ENCODE results near the gene LRRC4C.

DNA sequence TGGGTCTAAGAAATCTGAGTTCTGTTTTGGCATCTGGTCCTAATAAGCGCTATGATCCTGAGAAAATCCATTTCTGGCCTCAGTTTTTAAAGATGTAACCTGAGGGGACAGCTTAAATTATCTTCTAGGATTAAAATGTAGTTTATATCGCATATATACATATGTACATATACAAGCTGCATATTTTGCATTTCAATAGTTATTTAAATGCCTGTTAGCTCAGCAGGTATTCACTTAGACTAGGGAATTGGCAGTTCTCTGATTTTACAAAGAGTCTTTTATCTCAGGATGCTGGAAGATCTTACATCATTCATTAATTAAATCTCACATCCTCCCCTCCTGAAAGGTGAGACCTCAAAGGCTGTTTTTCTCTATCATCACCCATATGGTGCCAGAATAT lies 1232.8 kb downstream of the LRRC4C start:
- TF ChIP-seq CTCF (IDR thresholded peaks at IDR 0.05) = no peak
- no peak for TF ChIP-seq EZH2 (IDR thresholded peaks at IDR 0.05)
- TF ChIP-seq EZH2phosphoT487 (IDR thresholded peaks at IDR 0.05) = no peak
